ENCODE measurements around the gene SHOX.
"Not testable (repeated sequence)": the region's sequence is repeated elsewhere in the genome, so short reads cannot be mapped to it uniquely, and the experiment has no call there.

Gene SHOX

DNA sequence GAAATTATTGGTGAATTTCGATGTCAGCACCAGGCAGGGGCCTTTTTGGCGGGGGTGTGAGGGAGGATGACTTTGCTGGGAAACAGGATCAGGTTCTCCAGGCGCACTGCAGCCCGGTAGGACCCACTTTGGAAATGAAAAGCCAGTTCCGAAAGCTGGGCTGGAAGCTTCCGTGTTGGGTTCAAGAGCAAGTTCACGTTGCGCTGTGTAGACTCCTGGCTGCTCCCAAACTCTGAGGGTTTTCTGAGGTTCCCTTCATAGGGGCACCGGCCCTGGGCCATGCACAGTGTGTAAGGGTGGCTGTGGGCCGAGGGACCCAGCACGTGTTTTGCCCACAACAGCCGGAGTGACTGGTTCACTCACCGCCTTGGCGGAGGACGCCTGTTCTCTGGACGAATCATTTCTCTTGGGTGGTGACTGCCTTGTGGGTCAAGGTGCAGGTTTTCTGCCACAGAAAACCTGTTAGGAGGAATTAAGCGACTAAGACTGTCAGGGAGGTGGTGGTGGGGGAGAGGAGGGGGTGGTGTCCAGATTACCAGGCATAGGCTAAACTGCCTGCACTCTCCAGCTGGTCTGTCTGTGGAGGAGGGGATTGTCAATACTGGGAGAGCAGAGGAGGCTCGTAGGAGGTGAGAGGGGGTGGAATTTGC lies 8.0 kb downstream of the SHOX start:
- DNase-seq: no peak

- no peak for DNase-seq
These were observed 8.6 kb downstream of the SHOX start for GRCh38 chrX:639151-639550.

- no peak for DNase-seq
These were observed 10.1 kb downstream of the SHOX start for GRCh38 chrX:640641-641040.

- DNase-seq: no peak
These were observed 11.3 kb downstream of the SHOX start for GRCh38 chrX:641671-642435.

DNA sequence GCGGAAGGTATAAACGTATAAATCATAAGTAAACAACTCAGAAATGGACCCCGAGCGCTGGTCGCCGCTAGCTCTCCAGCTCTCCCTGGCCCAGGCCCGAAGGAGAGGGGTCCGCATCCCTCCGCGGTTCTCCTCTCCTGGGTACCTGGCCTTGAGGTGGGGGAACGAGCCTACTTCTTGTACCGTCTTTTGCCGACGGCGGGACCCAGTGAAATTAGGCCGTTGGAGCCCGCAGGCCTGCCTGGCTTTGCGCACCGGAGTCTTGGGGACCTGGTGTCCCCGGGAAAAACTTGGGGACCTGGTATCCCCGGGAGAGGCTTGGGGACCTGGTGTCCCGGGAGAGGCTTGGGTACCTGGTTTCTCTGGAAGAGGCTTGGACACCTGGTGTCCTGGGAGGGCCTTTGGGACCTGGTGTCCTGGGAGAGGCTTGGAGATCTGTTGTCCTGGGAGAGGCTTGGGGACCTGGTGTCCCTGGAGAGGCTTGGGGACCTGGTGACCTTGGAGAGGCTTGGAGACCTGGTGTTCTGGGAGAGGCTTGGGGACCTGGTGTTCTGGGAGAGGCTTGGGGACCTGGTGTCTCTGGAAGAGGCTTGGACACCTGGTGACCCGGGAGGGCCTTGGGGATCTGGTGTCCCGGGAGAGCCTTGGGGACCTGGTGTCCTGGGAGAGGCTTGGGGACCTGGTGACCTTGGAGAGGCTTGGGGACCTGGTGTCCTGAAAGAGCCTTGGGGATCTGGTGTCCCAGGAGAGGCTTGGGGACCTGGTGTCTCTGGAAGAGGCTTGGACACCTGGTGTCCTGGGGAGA lies 12.0 kb downstream of the SHOX start:
- no peak for DNase-seq

DNA sequence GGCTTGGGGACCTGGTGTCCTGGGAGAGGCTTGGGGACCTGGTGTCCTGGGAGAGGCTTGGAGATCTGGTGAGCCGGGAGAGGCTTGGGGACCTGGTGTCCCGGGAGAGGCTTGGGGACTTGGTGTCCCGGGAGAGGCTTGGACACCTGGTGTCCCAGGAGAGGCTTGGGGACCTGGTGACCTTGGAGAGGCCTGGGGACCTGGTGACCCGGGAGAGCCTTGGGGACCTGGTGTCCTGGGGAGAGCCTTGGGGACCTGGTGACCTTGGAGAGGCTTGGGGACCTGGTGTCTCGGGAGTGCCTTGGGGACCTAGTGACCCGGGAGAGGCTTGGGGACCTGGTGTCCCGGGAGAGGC lies 12.6 kb downstream of the SHOX start:
- no peak for DNase-seq

DNA sequence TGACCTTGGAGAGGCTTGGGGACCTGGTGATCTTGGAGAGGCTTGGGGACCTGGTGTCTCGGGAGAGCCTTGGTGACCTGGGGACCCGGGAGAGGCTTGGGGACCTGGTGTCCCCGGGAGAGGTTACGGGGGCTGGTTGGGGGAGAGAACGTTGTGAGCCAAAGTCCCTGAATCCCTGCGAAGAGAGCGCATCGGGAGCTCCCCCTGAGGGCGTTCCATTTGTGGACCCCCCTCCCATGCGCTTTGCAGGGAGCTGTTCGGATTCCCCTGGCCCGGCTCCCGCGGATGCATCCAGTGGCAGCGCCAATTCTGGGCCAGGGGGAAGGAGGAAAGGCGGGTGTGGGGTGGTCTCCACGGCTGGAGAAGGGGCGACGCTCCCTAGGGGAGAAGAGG lies 13.3 kb downstream of the SHOX start:
- DNase-seq: no peak

DNA sequence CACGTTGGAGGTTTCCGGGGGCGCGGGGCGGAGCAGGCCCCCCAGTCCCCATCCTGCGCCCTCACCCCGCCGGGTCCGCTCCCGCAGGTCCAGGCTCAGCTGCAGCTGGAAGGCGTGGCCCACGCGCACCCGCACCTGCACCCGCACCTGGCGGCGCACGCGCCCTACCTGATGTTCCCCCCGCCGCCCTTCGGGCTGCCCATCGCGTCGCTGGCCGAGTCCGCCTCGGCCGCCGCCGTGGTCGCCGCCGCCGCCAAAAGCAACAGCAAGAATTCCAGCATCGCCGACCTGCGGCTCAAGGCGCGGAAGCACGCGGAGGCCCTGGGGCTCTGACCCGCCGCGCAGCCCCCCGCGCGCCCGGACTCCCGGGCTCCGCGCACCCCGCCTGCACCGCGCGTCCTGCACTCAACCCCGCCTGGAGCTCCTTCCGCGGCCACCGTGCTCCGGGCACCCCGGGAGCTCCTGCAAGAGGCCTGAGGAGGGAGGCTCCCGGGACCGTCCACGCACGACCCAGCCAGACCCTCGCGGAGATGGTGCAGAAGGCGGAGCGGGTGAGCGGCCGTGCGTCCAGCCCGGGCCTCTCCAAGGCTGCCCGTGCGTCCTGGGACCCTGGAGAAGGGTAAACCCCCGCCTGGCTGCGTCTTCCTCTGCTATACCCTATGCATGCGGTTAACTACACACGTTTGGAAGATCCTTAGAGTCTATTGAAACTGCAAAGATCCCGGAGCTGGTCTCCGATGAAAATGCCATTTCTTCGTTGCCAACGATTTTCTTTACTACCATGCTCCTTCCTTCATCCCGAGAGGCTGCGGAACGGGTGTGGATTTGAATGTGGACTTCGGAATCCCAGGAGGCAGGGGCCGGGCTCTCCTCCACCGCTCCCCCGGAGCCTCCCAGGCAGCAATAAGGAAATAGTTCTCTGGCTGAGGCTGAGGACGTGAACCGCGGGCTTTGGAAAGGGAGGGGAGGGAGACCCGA lies 14.0 kb downstream of the SHOX start:
- no peak for DNase-seq

DNA sequence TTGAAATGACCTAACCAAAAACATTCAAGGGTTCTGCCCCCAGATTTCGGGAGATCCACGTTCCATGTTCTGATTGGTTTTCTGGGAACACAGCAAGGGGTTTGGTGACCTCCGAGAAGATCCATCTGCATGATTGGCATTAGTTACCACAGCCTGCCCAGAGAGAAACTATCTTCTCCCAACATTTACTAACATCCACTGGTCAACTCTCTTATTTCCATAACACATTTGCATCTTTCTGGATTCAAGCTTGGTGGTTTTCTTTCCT lies 15.6 kb downstream of the SHOX start:
- DNase-seq: no peak

DNA sequence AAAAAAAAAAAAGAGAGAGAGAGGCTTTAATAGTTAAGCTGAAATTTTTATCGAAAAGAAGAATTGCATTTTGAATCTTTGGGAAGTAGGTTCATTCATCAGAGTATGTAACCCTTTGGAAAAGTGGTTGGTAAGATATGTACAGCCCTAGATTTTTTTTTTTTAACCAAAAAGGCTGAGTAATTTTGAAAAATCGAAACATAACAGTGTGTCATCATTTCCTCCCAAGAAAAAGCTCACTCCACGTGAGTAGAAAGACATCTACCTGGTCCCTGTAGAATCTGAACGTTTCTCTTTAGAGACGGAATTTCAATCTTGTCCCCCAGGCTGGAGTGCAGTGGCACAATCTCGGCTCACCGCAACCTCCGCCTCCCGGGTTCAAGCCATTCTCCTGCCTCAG lies 16.2 kb downstream of the SHOX start:
- no peak for DNase-seq

DNA sequence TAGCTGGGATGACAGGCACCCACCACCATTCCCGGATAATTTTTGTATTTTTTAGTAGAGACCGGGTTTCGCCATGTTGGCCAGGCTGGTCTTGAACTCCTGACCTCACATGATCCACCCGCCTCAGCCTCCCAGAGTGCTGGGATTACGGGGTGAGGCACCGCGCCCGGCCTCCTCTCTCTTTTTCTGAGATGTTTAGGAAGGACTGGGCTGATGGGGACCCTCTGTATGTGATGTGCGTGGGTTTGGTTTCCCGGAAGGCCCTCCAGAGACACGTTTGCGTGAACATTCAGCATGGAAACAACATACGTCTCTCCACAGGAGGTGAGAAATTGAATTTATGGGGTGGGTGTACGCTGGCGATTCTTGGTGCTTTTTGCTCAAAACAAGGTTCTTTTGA lies 18.6 kb downstream of the SHOX start:
- no peak for DNase-seq

GRCh38 chrX:650324-650723 lies 19.7 kb downstream of the SHOX start:
- no peak for DNase-seq

DNA sequence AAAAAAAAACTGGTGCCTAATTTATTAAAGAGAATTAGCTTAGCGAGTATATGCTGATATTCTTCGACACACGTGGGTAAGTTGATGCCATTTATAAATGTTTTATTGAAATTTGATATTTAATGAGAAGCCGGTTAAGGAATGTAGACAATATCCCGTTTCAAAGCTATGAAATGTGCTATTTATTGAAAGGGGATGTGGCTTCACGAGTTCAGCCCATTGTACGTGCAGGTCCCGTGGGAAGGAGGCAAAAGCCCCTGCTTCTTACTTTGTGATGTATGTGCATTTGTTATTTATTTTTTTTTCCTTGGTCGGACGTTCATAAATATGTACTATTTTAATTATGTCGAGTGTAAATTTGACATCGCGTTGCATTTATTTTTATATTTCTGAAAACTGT lies 20.2 kb downstream of the SHOX start:
- no peak for DNase-seq

- not testable (repeated sequence) for DNase-seq
These were observed 21.3 kb downstream of the SHOX start for GRCh38 chrX:651922-652321.

- no peak for DNase-seq
These were observed 21.8 kb downstream of the SHOX start for GRCh38 chrX:652341-652741.

GRCh38 chrX:653306-653705 lies 22.7 kb downstream of the SHOX start:
- no peak for DNase-seq

DNA sequence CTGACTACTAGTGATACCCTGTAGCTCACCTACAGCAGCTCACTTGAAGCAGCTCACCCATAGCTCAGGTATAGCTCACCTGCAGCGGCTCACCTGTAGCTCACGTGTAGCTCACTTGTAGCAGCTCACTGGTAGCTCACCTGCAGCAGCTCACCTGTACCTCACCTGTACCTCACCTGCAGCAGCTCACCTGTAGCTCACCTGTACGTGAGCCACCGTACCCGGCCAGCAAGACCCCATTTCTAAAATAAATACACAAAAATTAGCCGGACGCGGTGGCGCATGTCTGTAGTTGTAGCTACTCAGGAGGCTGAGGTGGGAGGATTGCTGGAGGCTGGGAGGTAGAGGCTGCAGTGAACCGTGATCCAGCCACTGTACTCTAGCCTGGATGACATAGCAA lies 30.6 kb downstream of the SHOX start:
- DNase-seq: no peak

DNA sequence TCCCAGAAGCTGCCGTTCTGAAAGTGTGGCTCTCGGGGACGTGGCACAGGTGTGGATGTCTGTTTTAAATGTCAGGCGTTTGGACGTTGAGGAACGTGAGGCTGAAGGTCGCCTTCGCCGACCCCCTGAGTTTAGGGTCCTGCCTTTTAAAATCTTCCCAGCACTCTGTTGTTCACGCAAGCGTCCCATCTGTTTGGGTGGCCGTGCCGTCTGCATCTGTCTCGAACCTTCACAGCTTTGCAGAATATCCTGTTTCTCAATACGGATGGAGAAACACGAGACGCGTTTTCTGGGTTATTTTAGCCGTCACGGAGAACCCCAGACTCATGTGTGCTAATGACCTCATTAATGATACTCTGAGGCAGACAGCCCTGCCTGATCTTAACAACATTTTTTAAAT lies 31.5 kb downstream of the SHOX start:
- DNase-seq: no peak

DNA sequence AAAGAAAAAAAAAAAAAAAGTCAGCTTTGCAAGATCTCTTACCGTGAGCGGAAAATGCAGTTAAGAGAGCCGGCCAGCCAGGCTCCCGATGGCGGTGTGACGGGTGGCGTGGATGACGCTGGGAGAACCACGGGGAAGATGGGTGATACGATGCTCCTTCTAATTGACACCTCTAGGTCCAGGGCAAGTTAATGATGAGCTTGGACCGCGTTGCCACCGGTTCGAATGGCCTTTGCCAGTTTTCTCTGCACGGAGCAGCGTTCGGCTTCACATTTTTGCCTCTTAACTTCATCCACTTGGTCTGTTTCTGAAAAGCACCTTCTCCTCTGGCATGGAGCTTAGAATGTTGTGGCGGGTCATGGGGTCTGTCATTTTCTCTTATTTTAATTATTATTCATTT lies 33.2 kb downstream of the SHOX start:
- no peak for DNase-seq

GRCh38 chrX:666762-667720 lies 36.5 kb downstream of the SHOX start:
- no peak for DNase-seq

- no peak for DNase-seq
These were observed 40.1 kb downstream of the SHOX start for GRCh38 chrX:670645-671044.

DNA sequence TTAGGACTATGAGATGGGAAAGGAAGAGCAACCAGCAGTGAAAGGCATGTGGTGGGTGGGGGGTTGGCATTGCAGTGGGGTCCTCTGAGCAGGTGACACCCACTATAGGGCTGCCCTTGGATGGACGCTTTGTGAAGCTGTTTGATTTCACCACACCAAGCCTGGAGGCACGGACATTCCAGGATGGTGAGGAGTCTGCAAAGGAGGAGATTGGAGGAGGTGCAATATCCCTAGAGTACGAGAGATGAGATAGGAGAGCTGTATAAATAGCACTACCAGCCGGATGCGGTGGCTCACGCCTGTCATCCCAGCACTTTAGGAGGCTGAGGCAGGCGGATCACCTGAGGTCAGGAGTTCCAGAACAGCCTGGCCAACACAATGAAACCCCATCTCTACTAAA lies 42.3 kb downstream of the SHOX start:
- no peak for DNase-seq

All from NCI-H1092 (cell line).